ENCODE measurements around the gene BTBD2.

The BTBD2 gene

GRCh38 chr19:1985588-1986356, 29.7 kb downstream of the BTBD2 start:
- no peaks in the 10 kb centered on the region for H3K27me3 Mint-ChIP-seq
- H3K27ac Mint-ChIP-seq, result no peak overlapping the region
- H3K4me1 Mint-ChIP-seq (ENCODE audit: low read depth in 2 of 2), result no peaks in the 10 kb centered on the region
- ATAC-seq (replicated peaks), result no peak
- H3K9me3 Mint-ChIP-seq, result no peaks in the 10 kb centered on the region
- no peak for DNase-seq
- no peak overlapping the region for H3K4me3 Mint-ChIP-seq
- peaks cover 46% of the 10 kb centered on the region for H3K36me3 Mint-ChIP-seq (ENCODE audit: insufficient read depth)

- Mint-ChIP-seq H3K4me3 (no peak overlapping the region), H3K36me3 (ENCODE audit: insufficient read depth) (peaks cover 42% of the 10 kb centered on the region), H3K4me1 (ENCODE audit: low read depth in 2 of 2) (no peaks in the 10 kb centered on the region), H3K9me3 (no peaks in the 10 kb centered on the region), H3K27ac (no peak overlapping the region), H3K27me3 (no peaks in the 10 kb centered on the region)
- ATAC-seq (replicated peaks), result no peak
- no peak for DNase-seq
These were observed 31.2 kb downstream of the BTBD2 start for GRCh38 chr19:1984357-1984756.

- Mint-ChIP-seq H3K4me3 (no peak overlapping the region), H3K27ac (no peak overlapping the region), H3K9me3 (no peaks in the 10 kb centered on the region), H3K36me3 (ENCODE audit: insufficient read depth) (peaks cover 46% of the 10 kb centered on the region), H3K4me1 (ENCODE audit: low read depth in 2 of 2) (peaks cover 0 to under 1% of the 10 kb centered on the region in 2 donors), H3K27me3 (no peaks in the 10 kb centered on the region)
- ATAC-seq (replicated peaks) (no peak), DNase-seq (no peak)
These were observed 34.3 kb downstream of the BTBD2 start for GRCh38 chr19:1981253-1981652.

- DNase-seq (no peak), ATAC-seq (replicated peaks) (no peak)
- Mint-ChIP-seq H3K4me1 (ENCODE audit: low read depth in 2 of 2) (peaks cover 0 to 3% of the 10 kb centered on the region in 2 donors), H3K27ac (no peak overlapping the region), H3K4me3 (no peak overlapping the region), H3K27me3 (no peaks in the 10 kb centered on the region), H3K9me3 (no peaks in the 10 kb centered on the region), H3K36me3 (ENCODE audit: insufficient read depth) (peaks cover 50% of the 10 kb centered on the region)
These were observed 34.7 kb downstream of the BTBD2 start for GRCh38 chr19:1980809-1981181.

GRCh38 chr19:1980091-1980808, 35.3 kb downstream of the BTBD2 start:
- H3K27ac Mint-ChIP-seq, result no peak overlapping the region
- ATAC-seq (replicated peaks) (no peak), DNase-seq (no peak)
- H3K9me3 Mint-ChIP-seq, result no peaks in the 10 kb centered on the region
- H3K27me3 Mint-ChIP-seq, result no peaks in the 10 kb centered on the region
- no peak overlapping the region for H3K4me3 Mint-ChIP-seq
- H3K36me3 Mint-ChIP-seq (ENCODE audit: insufficient read depth), result peaks cover 50% of the 10 kb centered on the region
- peaks cover 0 to 4% of the 10 kb centered on the region in 2 donors for H3K4me1 Mint-ChIP-seq (ENCODE audit: low read depth in 2 of 2)

GRCh38 chr19:1979642-1980041, 35.9 kb downstream of the BTBD2 start:
- H3K27ac Mint-ChIP-seq, result no peak overlapping the region
- no peak for DNase-seq
- H3K4me3 Mint-ChIP-seq, result no peak overlapping the region
- H3K27me3 Mint-ChIP-seq, result no peaks in the 10 kb centered on the region
- H3K9me3 Mint-ChIP-seq, result no peaks in the 10 kb centered on the region
- no peak for ATAC-seq (replicated peaks)
- H3K36me3 Mint-ChIP-seq (ENCODE audit: insufficient read depth), result peaks cover 51% of the 10 kb centered on the region
- H3K4me1 Mint-ChIP-seq (ENCODE audit: low read depth in 2 of 2), result peaks cover 0 to 7% of the 10 kb centered on the region in 2 donors

- Mint-ChIP-seq H3K9me3 (no peaks in the 10 kb centered on the region), H3K27me3 (no peaks in the 10 kb centered on the region), H3K4me1 (ENCODE audit: low read depth in 2 of 2) (peaks cover 4 to 7% of the 10 kb centered on the region in 2 donors), H3K36me3 (ENCODE audit: insufficient read depth) (peaks cover 51% of the 10 kb centered on the region), H3K4me3 (no peak overlapping the region), H3K27ac (no peak overlapping the region)
- DNase-seq (no peak), ATAC-seq (replicated peaks) (no peak)
These were observed 36.5 kb downstream of the BTBD2 start for GRCh38 chr19:1979017-1979416.

GRCh38 chr19:1978346-1978894, 37.1 kb downstream of the BTBD2 start:
- DNase-seq (no peak), ATAC-seq (replicated peaks) (no peak)
- H3K4me1 Mint-ChIP-seq (ENCODE audit: low read depth in 2 of 2), result peaks cover 5 to 9% of the 10 kb centered on the region in 2 donors
- H3K9me3 Mint-ChIP-seq, result no peaks in the 10 kb centered on the region
- H3K27ac Mint-ChIP-seq, result no peak overlapping the region
- no peak overlapping the region for H3K4me3 Mint-ChIP-seq
- H3K36me3 Mint-ChIP-seq (ENCODE audit: insufficient read depth), result peaks cover 48% of the 10 kb centered on the region
- H3K27me3 Mint-ChIP-seq, result no peaks in the 10 kb centered on the region

GRCh38 chr19:1977120-1977519, 38.4 kb downstream of the BTBD2 start:
- peaks cover 10 to 12% of the 10 kb centered on the region in 2 donors for H3K4me1 Mint-ChIP-seq (ENCODE audit: low read depth in 2 of 2)
- ATAC-seq (replicated peaks) (no peak), DNase-seq (no peak)
- peaks cover 39% of the 10 kb centered on the region for H3K36me3 Mint-ChIP-seq (ENCODE audit: insufficient read depth)
- H3K4me3 Mint-ChIP-seq, result no peak overlapping the region
- H3K27me3 Mint-ChIP-seq, result no peaks in the 10 kb centered on the region
- no peak overlapping the region for H3K27ac Mint-ChIP-seq
- no peaks in the 10 kb centered on the region for H3K9me3 Mint-ChIP-seq

GRCh38 chr19:1975162-1975480, 40.4 kb downstream of the BTBD2 start:
- H3K27me3 Mint-ChIP-seq, result no peaks in the 10 kb centered on the region
- DNase-seq (no peak), ATAC-seq (replicated peaks) (no peak)
- peaks cover 32% of the 10 kb centered on the region for H3K36me3 Mint-ChIP-seq (ENCODE audit: insufficient read depth)
- no peak overlapping the region for H3K27ac Mint-ChIP-seq
- H3K9me3 Mint-ChIP-seq, result no peaks in the 10 kb centered on the region
- peaks cover 12 to 19% of the 10 kb centered on the region in 2 donors for H3K4me1 Mint-ChIP-seq (ENCODE audit: low read depth in 2 of 2)
- no peak overlapping the region for H3K4me3 Mint-ChIP-seq

- Mint-ChIP-seq H3K36me3 (ENCODE audit: insufficient read depth) (peaks cover 33% of the 10 kb centered on the region), H3K4me1 (ENCODE audit: low read depth in 2 of 2) (peaks cover 12 to 20% of the 10 kb centered on the region in 2 donors), H3K4me3 (no peak overlapping the region), H3K27ac (peak overlapping the region in 1 of 2 donors; percentile 29), H3K27me3 (no peaks in the 10 kb centered on the region), H3K9me3 (no peaks in the 10 kb centered on the region)
- ATAC-seq (replicated peaks) (no peak), DNase-seq (no peak)
These were observed 40.9 kb downstream of the BTBD2 start for GRCh38 chr19:1974381-1975161.

- Mint-ChIP-seq H3K4me3 (no peak overlapping the region), H3K27me3 (no peaks in the 10 kb centered on the region), H3K4me1 (ENCODE audit: low read depth in 2 of 2) (peaks cover 21 to 29% of the 10 kb centered on the region in 2 donors), H3K36me3 (ENCODE audit: insufficient read depth) (peaks cover 36% of the 10 kb centered on the region), H3K9me3 (no peaks in the 10 kb centered on the region), H3K27ac (peak overlapping the region in 1 of 2 donors; percentile 46)
- DNase-seq (no peak), ATAC-seq (replicated peaks) (no peak)
These were observed 44.6 kb downstream of the BTBD2 start for GRCh38 chr19:1970806-1971502.

Data from effector memory CD8-positive, alpha-beta T cell (primary cell).